RWPE2 (cell line): Measurements from ENCODE around the gene MYO1H.

Source experiments
- ATAC-seq: fragments of 200-7000 bp; cut with Tn5 transposase; 3 replicates; pipeline ENCODE4 v1.9.1; 2021; ENCODE audit warnings: low read depth
- DNase-seq: peaks from one replicate; pipeline ENCODE4 v3.0.0-alpha.2; 2020; ENCODE audit warnings: low spot score
- H3K27ac ChIP-seq: fragments of 450-650 bp; 2 replicates; pipeline ENCODE4 v1.5.1; 2017; ENCODE audit warnings: mild to moderate bottlenecking; ENCODE audit not compliant: poor library complexity, severe bottlenecking
- H3K27me3 ChIP-seq: fragments of 250-450 bp; sonication (Bioruptor Pico); 2 replicates; pipeline ENCODE4 v1.5.1; 2021; ENCODE audit warnings: mild to moderate bottlenecking, moderate library complexity; ENCODE audit not compliant: insufficient read depth, poor library complexity, severe bottlenecking
- H3K36me3 ChIP-seq: fragments of 250-450 bp; sonication (Bioruptor Pico); 2 replicates; pipeline ENCODE4 v1.5.1; 2020; ENCODE audit warnings: low read depth, mild to moderate bottlenecking, moderate library complexity
- H3K4me1 ChIP-seq: fragments of 250-450 bp; sonication (Bioruptor Pico); 2 replicates; pipeline ENCODE4 v1.5.1; 2021; ENCODE audit warnings: mild to moderate bottlenecking, moderate library complexity; ENCODE audit not compliant: insufficient read depth, poor library complexity, severe bottlenecking
- H3K4me3 ChIP-seq: fragments of 250-450 bp; sonication (Bioruptor Pico); 2 replicates; pipeline ENCODE4 v1.5.1; 2021; ENCODE audit warnings: mild to moderate bottlenecking, moderate library complexity; ENCODE audit not compliant: severe bottlenecking
- H3K9me3 ChIP-seq: fragments of 250-450 bp; sonication (Bioruptor Pico); 2 replicates; pipeline ENCODE4 v1.5.1; 2021; ENCODE audit warnings: mild to moderate bottlenecking, moderate library complexity; ENCODE audit not compliant: severe bottlenecking
- TF ChIP-seq, protein P1 (sequence below): fragments of 450-650 bp; IDR thresholded peaks from one replicate; pipeline ENCODE4 v1.5.1; 2017; ENCODE audit warnings: mild to moderate bottlenecking, moderate library complexity; ENCODE audit not compliant: poor library complexity, severe bottlenecking

The MYO1H gene

GRCh38 chr12:109343677-109344076 lies 4.0 kb upstream of the MYO1H start:
- Histone ChIP-seq H3K9me3 (no peaks in the 10 kb centered on the region), H3K27me3 (no peaks in the 10 kb centered on the region), H3K27ac (no peak overlapping the region), H3K4me1 (no peaks in the 10 kb centered on the region), H3K4me3 (no peak overlapping the region), H3K36me3 (no peaks in the 10 kb centered on the region)
- DNase-seq (no peak), ATAC-seq (no peak)
- TF ChIP-seq, protein P1, sequence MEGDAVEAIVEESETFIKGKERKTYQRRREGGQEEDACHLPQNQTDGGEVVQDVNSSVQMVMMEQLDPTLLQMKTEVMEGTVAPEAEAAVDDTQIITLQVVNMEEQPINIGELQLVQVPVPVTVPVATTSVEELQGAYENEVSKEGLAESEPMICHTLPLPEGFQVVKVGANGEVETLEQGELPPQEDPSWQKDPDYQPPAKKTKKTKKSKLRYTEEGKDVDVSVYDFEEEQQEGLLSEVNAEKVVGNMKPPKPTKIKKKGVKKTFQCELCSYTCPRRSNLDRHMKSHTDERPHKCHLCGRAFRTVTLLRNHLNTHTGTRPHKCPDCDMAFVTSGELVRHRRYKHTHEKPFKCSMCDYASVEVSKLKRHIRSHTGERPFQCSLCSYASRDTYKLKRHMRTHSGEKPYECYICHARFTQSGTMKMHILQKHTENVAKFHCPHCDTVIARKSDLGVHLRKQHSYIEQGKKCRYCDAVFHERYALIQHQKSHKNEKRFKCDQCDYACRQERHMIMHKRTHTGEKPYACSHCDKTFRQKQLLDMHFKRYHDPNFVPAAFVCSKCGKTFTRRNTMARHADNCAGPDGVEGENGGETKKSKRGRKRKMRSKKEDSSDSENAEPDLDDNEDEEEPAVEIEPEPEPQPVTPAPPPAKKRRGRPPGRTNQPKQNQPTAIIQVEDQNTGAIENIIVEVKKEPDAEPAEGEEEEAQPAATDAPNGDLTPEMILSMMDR, result no peak

DNA sequence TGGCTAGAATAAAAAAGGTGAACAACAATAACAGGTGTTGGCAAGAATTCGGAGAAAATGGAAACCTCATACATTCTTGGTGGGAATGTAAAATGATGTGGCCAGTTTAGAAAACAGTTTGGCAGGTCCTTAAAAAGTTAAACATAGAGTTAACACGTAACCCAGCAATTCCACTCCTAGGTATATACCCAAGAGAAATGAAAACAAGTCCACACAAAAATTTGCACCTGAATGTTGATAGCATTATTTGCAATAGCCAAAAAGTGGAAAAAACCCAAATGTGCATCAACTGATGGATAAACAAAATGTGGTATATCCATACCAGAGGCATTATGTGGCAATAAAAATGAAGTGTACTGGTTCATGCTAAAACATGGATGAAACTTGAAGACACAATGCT lies 2.3 kb upstream of the MYO1H start:
- no peak for ATAC-seq
- no peaks in the 10 kb centered on the region for H3K27me3 ChIP-seq
- no peaks in the 10 kb centered on the region for H3K4me1 ChIP-seq
- TF ChIP-seq, protein P1, result no peak
- DNase-seq, result no peak
- H3K9me3 ChIP-seq, result no peaks in the 10 kb centered on the region
- no peak overlapping the region for H3K4me3 ChIP-seq
- no peak overlapping the region for H3K27ac ChIP-seq
- H3K36me3 ChIP-seq, result no peaks in the 10 kb centered on the region

DNA sequence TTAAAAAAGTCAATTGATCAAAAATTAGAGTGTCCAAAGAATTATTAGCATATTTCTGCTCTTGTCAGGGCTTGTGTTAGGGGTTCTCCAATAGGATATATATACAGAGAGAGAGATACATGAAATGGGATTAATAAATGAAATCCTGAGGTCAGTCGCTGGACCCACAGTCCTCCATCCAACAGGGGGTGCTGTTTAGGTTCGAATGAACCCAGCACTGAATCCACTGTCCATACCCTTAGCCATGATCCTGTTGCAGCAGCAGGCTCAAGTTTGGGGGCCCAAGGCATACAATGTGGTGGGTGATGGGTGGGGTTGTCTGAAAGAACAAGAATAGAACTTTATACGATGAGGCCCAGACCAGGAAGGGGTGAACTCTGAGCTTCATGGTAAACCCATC lies 780 bp upstream of the MYO1H start:
- no peak for ATAC-seq
- no peak for DNase-seq

DNA sequence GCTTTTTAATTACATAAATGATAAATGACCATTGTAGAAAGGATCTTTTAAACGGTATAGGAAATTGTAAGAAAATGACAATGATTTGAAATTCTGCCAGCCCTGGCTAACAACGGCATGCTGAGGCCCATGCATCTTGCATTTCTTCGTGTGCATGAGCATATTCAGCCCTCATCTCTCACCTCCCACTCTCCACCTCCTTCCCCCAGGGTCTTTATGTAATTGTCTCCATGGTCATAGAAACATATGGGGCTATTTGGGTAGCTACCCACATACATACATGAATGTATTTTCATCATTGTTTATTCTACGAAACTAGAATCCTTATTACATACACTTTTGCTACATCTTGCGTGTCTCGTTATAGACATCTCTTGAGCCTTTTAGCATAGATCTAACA lies 4.5 kb downstream of the MYO1H start:
- TF ChIP-seq, protein P1, result no peak
- Histone ChIP-seq H3K36me3 (no peaks in the 10 kb centered on the region), H3K27ac (no peak overlapping the region), H3K4me3 (no peak overlapping the region), H3K4me1 (no peaks in the 10 kb centered on the region), H3K9me3 (no peaks in the 10 kb centered on the region), H3K27me3 (peaks cover 22% of the 10 kb centered on the region)
- no peak for DNase-seq
- no peak for ATAC-seq

More for the DNA sequence above, 780 bp upstream of the MYO1H start:
- Histone ChIP-seq H3K27ac (no peak overlapping the region), H3K9me3 (no peaks in the 10 kb centered on the region), H3K27me3 (peaks cover 3% of the 10 kb centered on the region), H3K4me3 (no peak overlapping the region), H3K4me1 (no peaks in the 10 kb centered on the region), H3K36me3 (no peaks in the 10 kb centered on the region)
- TF ChIP-seq, protein P1, result no peak

GRCh38 chr12:109356577-109356976 lies 8.9 kb downstream of the MYO1H start:
- TF ChIP-seq, protein P1, result no peak
- Histone ChIP-seq H3K27me3 (peaks cover 27% of the 10 kb centered on the region), H3K27ac (no peak overlapping the region), H3K9me3 (no peaks in the 10 kb centered on the region), H3K4me1 (no peaks in the 10 kb centered on the region), H3K4me3 (no peak overlapping the region), H3K36me3 (no peaks in the 10 kb centered on the region)
- no peak for ATAC-seq
- no peak for DNase-seq
